ENCODE results near the gene EEIG1. TPM values are rescaled to one million over a fixed set of nuclear protein-coding genes. Genes with fewer than 3 reads are reported as not detected.
A peak's percentile ranks its signal among the peaks of the same experiment; 100 is the strongest.

Gene EEIG1
- total RNA-seq, 1 experiment from 2014 or later = 52.3 TPM

- Mint-ChIP-seq H3K9me3 (no peaks in the 10 kb centered on the region; a peak in 1 of 5 replicates), H3K4me3 (no peak overlapping the region), H3K36me3 (ENCODE audit: insufficient read depth in 1 of 3, low read depth in 3 of 3) (peaks cover 0 to 12% (median under 1%) of the 10 kb centered on the region in 3 experiments; a peak in 4 of 7 replicates), H3K4me1 (peaks cover 66 to 85% of the 10 kb centered on the region in 2 experiments), H3K27ac (peak overlapping the region in 2 of 3 experiments; percentile 44 to 82; a peak in 2 of 7 replicates), H3K27me3 (ENCODE audit: low read depth) (no peaks in the 10 kb centered on the region)
- H3K4me1 ChIP-seq (ENCODE audit: insufficient read depth, low read length) = peaks cover 1% of the 10 kb centered on the region; the same call in 1 of the 2 replicates
- no peaks in the 10 kb centered on the region for H3K23me2 ChIP-seq (ENCODE audit: insufficient read length, low read depth, low read length, poor library complexity, severe bottlenecking)
- H3K14ac ChIP-seq (ENCODE audit: insufficient read depth, low read length) = no peak overlapping the region
- H3K23ac ChIP-seq (ENCODE audit: insufficient read length, low read depth, low read length) = no peak overlapping the region
- DNase-seq = no peak
- no peak overlapping the region for H2BK5ac ChIP-seq (ENCODE audit: insufficient read length, low read length)
- no peak overlapping the region for H3K56ac ChIP-seq (ENCODE audit: insufficient read length, low read depth, low read length)
- H4K20me1 ChIP-seq (ENCODE audit: control insufficient read depth, insufficient read depth, insufficient read length) = peaks cover 2% of the 10 kb centered on the region
- no peak overlapping the region for H2BK12ac ChIP-seq (ENCODE audit: insufficient read length, low read depth, low read length)
- no peak overlapping the region for H3K9ac ChIP-seq (ENCODE audit: extremely low read depth, insufficient read length, low read length)
- no peak overlapping the region for H3K4me2 ChIP-seq (ENCODE audit: insufficient read depth, insufficient read length, low read length)
- H3K18ac ChIP-seq (ENCODE audit: insufficient read length, low read depth, low read length) = no peak overlapping the region
- TF ChIP-seq, protein P1, sequence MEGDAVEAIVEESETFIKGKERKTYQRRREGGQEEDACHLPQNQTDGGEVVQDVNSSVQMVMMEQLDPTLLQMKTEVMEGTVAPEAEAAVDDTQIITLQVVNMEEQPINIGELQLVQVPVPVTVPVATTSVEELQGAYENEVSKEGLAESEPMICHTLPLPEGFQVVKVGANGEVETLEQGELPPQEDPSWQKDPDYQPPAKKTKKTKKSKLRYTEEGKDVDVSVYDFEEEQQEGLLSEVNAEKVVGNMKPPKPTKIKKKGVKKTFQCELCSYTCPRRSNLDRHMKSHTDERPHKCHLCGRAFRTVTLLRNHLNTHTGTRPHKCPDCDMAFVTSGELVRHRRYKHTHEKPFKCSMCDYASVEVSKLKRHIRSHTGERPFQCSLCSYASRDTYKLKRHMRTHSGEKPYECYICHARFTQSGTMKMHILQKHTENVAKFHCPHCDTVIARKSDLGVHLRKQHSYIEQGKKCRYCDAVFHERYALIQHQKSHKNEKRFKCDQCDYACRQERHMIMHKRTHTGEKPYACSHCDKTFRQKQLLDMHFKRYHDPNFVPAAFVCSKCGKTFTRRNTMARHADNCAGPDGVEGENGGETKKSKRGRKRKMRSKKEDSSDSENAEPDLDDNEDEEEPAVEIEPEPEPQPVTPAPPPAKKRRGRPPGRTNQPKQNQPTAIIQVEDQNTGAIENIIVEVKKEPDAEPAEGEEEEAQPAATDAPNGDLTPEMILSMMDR (conservative IDR thresholded peaks at IDR 0.05) = no peak
- no peaks in the 10 kb centered on the region for H3K27me3 ChIP-seq (ENCODE audit: insufficient read depth, low read length)
- H4K5ac ChIP-seq (ENCODE audit: insufficient read length, low read depth, low read length) = no peak overlapping the region
- H2AFZ ChIP-seq (ENCODE audit: low read length) = no peak overlapping the region
- no peak overlapping the region for H2BK20ac ChIP-seq (ENCODE audit: low read depth, low read length, poor library complexity, severe bottlenecking)
- H3T11ph ChIP-seq (ENCODE audit: low read length) = no peak overlapping the region
- no CpG with 5 or more reads among the region's 8 CpGs for WGBS (ENCODE audit: extremely low coverage, insufficient read length, low lambda C conversion rate)
- no peaks in the 10 kb centered on the region for H3K9me3 ChIP-seq (ENCODE audit: control insufficient read depth, low read depth, low read length)
- H2BK15ac ChIP-seq (ENCODE audit: low read depth, low read length) = no peak overlapping the region
- no peak overlapping the region for H4K8ac ChIP-seq (replicated peaks; ENCODE audit: insufficient read length, low read depth, low read length)
- H3K4ac ChIP-seq (ENCODE audit: low read depth, low read length) = no peak overlapping the region
- H3K79me1 ChIP-seq (ENCODE audit: insufficient read depth, low read depth, low read length, poor library complexity, severe bottlenecking) = peaks cover 5% of the 10 kb centered on the region
- no peak overlapping the region for H4K91ac ChIP-seq (ENCODE audit: insufficient read length, low read depth, low read length)
- no peak overlapping the region for H2BK120ac ChIP-seq (ENCODE audit: low read depth, low read length, poor library complexity, severe bottlenecking)
- no peak overlapping the region for H2AK5ac ChIP-seq (ENCODE audit: insufficient read length, low read length)
- H3K79me2 ChIP-seq (ENCODE audit: insufficient read depth, low read length) = peaks cover 24% of the 10 kb centered on the region; the same call in 1 of the 2 replicates
- H3K27ac ChIP-seq (ENCODE audit: insufficient read length, low read depth, low read length) = no peak overlapping the region
Observed at GRCh38 chr9:127966416-127967150, 14.2 kb downstream of the EEIG1 start.

Data from H9 (cell line).